GM21737 (cell line): ENCODE measurements around the gene MIEN1.
"Not testable (repeated sequence)": the region's sequence is repeated elsewhere in the genome, so short reads cannot be mapped to it uniquely, and the experiment has no call there.

Experiments
- ATAC-seq: cut with Tn5 transposase; IDR thresholded peaks from one replicate; pipeline ENCODE4 v1.9.1; 2021; ENCODE audit warnings: mild to moderate bottlenecking, moderate library complexity; ENCODE audit not compliant: unreplicated experiment

Gene MIEN1, protein sequence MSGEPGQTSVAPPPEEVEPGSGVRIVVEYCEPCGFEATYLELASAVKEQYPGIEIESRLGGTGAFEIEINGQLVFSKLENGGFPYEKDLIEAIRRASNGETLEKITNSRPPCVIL

DNA sequence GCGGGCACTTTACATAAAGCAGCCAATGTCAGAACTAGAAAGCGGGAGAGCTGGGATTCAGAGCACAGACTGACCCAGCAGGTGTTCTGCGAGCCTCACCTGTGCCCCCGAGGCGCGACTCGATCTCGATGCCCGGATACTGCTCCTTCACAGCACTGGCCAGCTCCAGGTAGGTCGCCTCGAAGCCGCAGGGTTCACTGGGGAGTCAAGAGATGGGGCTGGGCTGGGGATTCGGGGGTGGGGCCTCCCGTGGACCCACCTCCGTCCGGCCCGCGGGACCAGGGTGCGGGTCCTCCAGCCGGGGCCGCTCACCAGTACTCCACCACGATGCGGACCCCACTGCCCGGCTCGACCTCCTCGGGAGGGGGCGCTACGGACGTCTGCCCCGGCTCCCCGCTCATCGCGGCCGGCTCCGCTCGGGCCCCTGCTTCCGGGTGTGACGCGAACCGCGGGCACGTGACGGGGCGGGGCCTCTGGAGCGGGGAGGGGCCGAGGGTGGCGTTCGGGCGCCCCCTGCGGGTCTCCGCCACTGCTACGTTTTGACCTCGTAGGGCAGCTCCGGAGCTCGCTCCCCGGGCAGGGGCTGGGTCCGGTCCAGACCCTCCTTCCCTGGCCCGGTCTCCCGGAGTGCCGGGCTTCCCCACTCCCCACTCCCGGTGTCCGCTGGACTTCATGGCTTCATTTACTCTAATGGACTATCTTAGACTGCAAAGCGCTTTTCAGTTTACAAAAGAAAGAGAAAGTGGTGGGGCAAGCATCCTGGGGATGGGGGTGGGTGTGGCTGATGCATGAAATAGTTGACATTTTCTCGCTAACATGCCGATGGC, at the start of gene MIEN1:
TSS of gene MIEN1 (minus strand) at position 438 of the 827 bp plus-strand sequence. CDS start at position 401, 37 bp downstream.
- ATAC-seq, result peak; percentile 92

DNA sequence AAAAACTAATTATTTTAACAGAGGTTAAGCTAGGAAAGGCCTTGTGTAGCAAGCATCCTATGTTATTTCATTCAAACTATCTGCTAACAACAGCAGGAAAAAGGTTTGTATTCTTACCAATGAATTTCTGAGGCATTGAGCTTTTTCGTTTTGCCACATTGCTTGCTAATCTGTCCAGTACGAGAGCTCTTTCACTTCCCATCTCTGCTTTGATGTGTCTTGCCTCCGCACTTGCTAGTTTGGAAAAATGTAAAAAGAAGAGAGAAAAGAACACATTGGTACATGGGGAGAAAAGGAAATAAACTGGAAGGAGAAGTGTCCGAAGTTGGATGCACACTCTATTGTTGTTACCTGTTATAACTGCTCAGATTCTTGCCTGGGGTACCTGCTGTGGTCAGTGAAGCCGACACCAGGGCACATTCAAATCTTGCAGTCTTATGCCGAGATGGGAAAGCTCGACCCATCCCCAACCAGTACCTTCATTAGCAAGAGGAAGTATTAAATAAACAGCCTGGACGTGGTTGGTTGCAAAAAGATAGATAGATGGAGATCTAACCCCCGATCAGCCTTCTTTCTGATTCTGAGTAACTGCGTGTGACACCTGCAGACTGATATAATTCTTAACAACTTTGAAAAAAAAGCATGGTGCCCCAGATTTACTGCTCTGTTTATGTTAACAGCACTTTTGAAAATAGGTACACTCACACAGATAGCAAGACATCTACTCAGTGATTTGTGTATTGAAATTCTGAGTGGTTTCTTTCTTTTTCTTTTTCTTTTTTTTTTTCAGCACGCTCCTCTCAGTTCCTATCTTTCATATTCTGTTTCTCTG, 47.4 kb upstream of the MIEN1 start:
- ATAC-seq, result peak; percentile 53

DNA sequence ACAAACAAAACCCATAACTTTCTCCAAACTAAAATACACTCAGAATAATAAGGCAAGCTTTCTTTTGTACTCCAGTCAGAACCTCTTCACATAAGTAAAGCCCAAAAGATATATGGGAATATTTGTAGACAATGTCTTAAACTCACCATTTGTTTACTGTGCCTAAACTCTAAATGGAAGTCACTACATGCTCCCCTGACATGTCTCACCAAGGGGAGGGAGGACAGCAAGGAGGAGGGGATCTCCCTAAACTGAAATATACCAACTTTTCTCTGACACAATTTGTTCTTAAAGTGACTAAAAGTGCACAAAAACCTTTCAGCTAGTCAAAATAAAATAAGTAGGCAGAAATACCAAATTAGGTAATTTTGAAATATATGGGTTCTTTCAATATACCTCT, 45.9 kb upstream of the MIEN1 start:
- ATAC-seq, result no peak

DNA sequence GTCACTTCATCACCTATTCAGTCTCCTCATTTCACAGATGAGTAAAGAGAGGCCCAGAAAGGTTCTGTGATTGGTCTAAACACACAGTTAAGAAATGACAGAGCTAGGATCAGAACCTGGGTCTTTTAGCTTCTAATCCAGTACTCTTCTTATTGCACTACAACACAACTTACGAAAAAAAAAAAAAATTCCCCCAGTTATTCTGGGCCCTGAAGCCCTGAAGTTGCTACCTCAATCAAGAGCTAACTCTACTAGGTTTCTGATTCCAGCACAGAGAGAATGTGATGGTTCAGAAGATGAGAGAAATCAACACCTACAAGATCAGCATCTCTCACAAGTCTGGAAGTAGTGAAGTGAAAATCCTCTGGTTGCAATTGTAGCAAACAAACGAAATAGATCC, 44.7 kb upstream of the MIEN1 start:
- no peak for ATAC-seq

DNA sequence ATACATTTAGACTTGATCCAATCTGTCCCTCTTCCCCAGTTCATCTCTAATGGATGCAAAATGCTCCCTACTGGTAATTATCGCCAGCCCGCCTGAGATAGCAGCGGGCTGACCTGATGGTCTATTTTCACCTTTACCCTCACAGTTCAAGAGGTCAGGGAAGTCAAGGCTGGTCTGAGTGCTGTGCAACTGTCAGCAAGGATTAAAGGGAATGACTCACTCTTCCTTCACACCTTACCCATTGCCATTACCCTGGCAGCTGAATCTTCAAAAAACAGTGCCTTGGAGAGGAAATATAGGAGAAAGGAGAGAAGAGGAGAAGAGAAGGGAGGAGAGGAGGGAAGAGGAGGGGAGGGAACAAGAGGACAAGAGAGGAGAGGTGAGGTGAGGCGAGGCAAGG, 43.7 kb upstream of the MIEN1 start:
- ATAC-seq, result no peak

DNA sequence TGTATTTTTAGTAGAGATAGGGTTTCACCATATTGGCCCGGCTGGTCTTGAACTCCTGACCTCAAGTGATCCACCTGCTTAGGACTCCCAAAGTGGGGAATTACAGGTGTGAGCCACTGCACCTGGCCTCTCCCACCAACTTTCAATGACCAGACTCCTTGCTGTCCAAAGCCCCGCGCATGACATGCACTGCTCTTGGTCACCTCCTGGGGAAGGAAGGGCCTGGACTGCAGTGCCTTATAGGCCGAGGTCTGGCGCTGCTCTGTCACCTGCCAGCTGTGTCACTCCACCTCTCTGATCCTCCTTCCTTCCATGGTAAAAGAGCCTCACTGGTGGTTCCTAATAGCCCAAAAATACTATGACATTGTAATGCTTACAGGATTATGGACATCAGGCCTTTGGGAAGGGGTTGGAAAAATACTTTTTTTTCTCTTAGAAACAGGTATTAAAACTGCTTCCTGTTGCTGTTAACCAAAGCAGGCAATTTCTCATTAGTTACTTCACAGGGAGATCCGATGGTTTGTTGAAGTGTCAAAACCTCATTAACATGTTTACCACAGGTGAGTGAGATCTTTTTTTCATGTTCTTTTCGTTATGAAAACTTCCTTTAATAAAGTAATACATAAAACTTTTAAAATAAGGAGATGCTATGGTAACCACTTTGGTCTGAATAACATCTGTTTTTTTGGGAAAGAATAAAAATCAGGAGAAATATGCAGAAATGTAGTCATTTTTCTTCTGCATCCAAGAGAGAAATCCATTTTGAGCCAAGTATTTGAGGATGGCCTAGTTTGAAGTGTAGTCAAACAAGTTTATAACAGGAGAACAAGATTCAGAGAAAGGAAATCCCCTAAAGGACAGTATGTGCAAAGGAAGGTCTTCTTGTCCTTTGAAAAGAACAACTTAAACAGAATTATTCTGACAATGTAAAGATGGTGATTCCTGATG, 42.9 kb upstream of the MIEN1 start:
- ATAC-seq, result no peak

DNA sequence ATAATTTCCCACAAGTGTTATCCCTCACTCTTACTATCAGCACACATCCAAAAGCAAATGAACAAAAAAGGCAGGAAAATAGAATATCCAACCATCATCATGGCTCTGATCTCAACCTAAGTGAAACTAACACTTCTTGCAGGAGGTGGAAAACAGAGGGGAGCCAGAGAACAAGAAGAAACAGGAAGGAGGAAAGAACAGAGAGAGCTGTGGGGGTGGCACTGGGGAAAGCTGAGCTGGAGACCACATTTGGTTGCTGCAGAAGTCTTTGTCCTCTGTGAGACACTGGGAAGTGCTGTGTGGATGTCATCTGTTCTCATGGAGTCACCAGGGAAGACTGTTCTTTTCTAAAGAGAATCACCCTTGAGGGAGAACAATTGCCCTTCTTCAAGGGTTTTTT, 42.1 kb upstream of the MIEN1 start:
- ATAC-seq, result no peak

DNA sequence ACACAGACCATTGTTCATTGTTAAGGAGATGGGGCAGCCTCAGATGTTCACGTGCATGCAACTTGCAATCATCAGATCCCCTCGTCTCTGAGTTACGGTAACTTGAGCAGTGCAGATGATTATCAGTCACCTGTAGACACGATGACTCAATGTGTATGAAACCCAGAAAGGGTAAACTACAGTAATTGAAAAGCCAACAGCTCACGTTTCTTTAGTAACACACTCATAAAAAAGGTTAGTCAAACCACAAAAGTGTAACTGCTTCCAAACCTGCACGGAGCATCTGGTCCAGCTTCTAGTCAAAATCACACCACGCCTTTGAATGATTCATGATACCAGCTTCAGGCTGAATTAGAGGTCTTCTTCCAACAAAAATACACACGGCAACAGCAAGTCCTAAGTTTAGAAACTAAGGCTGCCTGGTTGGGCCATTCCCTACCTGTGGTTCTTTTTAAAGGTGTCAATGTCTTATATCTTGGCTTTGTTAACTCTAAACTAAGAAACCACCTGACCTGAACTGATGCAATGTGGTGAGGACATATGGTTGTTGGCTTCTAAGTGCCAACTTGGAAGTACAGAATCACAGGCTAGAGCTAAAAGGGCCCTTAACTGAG, 39.7 kb upstream of the MIEN1 start:
- ATAC-seq, result peak; percentile 51

DNA sequence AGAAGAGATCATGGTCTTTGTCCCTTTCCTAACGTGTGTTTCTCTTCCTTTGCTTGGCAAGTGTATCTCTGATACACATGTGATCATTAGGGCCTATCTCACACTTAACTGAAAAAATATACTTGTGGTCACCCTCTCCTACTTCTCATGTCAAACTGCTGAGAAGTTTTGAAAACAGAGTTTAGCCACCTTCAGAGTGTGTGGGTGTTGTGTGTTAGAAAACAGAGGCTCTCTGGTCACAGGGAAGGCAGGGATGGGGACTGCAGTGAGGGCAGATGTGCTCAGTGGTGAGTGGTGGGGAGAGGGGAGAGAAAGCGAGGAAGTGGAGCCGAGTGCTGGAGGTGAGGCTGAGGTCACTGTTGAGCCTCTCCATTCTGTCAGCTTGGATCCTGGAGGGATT, 36.8 kb upstream of the MIEN1 start:
- no peak for ATAC-seq

DNA sequence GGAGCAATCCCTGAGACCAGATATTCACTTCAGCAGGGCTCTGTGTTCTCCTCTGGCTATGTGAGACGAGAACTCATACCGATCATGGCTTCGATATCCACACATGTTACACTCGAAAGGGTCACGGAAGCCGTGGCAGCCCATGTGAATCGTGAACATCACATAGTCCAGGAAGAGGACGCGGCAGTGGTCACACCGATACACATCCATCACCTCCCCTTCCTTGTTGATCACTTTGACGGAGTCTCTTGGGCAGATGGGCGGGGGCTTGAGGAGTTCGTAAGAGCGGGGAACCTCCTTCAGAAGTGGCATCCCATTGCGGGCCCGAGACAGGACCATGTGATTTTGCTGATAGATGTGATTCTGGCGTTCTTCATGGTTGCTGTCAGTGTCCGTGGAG, 35.4 kb upstream of the MIEN1 start:
- ATAC-seq, result no peak

DNA sequence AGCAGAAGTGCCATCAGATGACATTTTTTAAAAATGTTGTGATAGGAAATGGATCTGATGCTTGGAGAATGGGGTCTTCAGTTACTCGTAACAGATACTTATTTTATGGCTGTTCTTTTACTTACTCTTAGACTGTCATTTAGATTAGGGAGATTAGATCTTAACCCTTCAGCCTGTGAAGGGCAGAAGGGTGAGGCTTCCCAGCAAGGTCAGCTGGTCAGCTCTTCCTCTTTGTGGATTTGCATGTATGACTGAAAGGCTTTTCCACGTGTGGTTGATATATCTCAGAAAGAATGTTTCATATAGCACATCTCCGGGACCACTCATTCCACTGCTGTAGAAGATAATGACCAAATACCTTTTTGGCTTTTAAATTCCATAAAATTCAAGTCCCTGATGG, 34.8 kb upstream of the MIEN1 start:
- ATAC-seq, result no peak

DNA sequence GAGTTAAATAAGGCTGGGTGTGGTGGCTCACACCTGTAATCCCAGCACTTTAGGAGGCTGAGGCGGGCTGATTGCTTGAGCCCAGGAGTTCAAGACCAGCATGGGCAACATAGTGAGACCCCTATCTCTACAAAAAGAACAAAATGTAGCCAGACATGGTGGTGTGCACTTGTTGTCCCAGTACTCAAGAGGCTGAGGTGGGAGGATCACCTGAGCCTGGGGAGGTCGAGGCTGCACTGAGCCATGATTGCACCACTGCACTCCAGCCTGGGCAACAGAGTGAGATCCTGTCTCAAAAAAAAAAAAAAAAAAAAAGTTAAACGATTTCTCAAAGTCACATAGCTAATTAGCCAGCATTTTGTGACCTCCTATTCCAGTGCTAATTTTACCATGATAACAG, 33.8 kb upstream of the MIEN1 start:
- not testable (repeated sequence) for ATAC-seq

DNA sequence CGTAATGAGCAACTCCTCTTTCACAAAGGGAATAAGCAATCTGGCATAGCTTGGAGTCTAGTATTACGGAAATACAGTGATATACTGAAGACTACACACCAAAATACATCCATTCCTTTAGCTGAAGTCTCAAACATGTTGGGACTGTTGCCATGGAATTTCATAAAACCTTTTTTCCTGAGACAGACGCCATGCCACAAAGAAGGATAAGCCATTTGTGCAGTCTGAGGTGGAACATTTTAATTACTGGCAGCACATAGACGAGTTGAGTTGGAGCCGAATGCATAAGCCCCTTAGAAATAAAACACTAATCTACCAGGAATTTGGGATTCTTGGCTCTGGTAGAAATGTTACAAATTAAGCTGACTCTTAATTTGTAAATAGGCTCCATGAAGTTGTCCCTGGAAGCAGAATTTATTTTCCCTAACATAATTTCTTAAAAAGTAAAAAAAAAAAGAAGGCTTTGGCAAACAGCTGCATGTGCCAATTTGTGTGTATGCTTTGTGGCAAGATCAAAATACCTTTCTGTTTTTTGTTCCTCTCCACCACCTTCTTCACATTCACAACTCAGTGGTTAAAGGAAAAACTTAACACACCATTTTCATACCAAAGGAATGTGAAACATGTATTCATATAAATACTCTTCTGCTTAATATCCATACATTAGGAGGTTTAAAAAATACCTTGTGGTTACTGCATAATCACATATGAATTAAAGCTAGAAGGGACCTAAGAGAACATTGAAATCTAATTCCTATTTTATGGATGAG, 32.9 kb upstream of the MIEN1 start:
- no peak for ATAC-seq

DNA sequence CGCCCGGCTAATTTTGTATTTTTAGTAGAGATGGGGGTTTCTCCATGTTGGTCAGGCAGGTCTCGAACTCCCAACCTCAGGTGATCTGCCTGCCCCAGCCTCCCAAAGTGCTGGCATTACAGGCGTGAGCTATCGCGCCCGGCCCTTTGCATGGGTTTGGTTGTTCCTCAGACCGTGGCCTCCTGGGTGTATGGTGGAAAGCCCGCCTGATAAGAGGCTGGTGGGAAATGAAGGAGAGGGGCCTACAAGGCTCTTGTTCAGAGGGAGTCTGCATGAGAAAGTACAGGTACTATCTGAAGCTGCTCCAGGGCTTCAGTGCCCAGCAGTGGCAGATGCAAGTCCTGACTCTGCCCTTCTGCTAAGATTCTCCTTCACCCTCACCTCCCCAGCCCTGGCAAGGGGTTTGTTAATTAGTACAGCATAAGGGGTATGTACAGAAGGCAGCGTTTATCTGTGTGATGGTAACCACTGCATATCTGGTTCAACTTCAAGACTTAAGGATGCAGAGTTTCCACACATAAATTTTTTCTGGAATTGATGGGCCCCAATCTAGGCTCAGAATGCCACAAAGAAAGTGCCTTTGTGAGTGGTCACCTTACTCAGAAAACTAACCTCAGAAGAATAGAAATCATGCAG, 31.6 kb upstream of the MIEN1 start:
- no peak for ATAC-seq

DNA sequence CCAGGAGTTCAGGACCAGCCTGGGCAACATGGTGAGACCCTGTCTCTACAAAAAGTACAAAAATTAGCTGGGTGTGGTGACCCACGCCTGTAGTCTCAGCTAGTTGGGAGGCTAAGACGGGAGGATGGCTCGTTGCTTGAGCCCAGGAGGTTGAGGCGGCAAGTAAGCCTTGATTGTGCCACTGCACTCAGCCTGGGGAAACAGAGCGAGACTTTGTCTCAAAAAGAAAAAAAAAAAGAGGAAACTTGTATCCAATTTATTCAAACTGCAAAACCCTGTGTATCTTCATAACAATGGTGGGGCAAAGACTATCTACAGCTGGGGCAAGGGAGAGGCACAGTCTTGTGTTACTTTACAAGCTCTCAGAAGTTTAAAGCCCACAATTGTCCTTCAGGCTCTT, 28.9 kb upstream of the MIEN1 start:
- ATAC-seq, result no peak

DNA sequence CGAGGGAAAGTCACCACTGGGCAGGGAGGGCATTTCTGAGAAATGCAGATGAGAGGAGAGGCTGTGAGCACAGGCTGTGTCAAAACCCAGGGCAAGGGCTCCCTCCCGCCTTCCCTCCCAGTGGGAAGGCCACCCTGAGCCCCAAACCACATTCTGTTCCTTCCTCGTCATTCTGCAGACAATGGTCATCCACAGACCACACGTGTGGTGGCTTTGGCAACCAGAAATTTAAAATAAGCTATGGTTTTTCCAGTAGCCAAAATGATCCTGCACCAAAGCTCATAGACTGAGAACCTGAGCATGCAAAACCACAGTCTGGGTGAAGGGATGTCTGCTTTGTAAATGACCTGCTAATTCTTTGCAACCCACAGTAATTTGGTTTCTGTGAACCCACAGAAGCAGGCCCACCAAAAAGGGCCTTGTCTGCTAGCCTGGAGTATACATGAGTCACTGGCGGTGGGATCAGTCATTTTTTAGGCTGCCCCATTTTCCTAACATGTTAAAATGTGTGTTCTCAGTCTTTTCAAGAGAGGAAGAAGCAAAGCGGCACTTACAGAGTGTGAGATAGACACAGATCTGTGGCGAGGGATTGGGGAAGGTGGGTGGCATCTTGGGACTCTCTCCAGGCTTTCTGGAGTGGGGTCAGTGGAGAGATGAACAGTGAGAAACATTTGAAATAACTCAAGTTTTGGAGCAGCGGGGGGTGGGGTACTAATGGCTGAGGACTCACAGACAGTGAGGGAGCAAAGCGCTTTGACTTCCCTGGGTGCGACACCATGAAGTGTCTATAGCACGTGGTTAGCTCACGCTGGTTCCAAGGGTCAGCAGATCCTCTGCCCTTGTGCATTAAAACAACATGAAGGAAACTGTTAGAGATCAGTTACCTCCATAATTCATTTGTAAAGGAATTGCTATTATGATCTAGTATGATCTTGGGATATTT, 27.9 kb upstream of the MIEN1 start:
- no peak for ATAC-seq

DNA sequence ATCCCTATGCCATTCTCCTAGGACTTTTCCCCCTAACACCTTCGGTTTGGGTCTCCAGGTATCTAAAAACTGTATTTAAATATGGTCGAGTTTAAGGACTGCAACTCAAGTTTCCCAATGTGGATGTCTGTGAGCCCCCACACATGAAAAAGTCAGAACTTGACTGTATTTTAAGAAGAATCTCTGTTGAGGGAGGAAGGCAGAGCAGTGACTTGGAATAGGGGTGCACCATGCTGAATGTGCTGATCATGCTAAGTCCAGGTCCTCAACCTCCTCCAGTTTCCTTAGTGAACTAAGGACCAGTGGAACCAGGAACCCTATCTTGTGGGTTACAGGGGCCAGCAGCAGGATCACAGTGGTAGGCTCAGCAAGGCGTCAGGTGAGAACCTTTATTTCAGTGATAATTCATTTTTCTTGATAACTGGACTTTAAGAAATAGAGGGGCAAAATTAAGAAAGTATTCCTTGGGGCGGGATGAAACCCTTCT, 26.9 kb upstream of the MIEN1 start:
- ATAC-seq, result no peak
